Endometrial microvascular endothelial cells (primary cell): ENCODE results near the gene IL17RA. TPM values are rescaled to one million over a fixed set of nuclear protein-coding genes. Genes with fewer than 3 reads are reported as not detected.

ENCODE experiments used
- in situ Hi-C: cut with HindIII; loops from 2 replicates; pipeline ENCODE4 v1.10.0; 2017; ENCODE audit warnings: low sequenced_read_pairs, low pct_unique_long_range_greater_than_20kb; ENCODE audit errors: inconsistent ontology term
- total RNA-seq: library from RNA; depleted of rRNA; stranded (reverse); fragments of >200 nt; gene quantifications from one replicate; pipeline ENCODE4 v1.2.3, GENCODE V29; 2015; ENCODE audit errors: inconsistent ontology term

Gene IL17RA
- total RNA-seq, 1 donor from 2014 or later, result 10.0 TPM

DNA sequence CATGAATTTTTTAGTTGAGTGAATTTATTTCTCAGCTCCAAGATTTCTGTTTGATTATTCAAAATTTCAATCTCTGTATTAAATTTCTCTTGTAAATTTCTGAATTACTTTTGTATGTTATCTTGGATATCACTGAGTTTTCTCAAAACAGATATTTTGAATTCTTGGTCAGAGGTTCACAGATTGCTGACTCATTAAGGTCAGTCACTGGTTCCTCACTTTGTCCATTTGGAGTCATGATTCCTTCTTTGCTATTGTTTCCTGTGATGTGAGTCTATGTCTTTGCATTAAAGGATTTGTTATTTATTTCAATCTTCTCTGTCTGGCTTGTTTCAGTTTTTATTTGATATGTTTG, 10.2 kb upstream of the IL17RA start:
- in situ Hi-C loops, result no loop called here

DNA sequence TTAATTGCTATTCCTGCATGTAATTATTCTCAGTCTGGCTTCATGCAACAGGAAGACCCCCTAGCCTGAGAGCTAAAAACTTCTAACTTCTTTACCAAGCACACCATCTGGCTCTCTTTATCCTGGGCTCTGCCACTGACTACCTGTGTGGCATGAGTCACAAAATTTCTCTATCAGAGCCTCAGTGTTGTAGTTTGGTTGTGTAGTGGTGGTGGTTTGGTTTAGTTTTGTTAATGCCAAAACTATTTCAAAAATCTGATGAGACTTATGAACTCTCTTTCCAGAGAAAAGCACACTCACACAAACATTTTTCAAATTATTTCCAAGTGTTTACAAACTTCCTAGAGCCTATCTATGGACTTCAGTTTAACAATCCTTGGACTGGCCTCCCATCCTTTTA, 7.5 kb upstream of the IL17RA start:
- in situ Hi-C loops, result no loop called here

- in situ Hi-C loops, result no loop called here
Measured at GRCh38 chr22:17079572-17079971, 5.2 kb upstream of the IL17RA start.

- in situ Hi-C loops, result no loop called here
Measured at GRCh38 chr22:17083255-17083654, 1.5 kb upstream of the IL17RA start.

GRCh38 chr22:17083811-17084441, 874 bp upstream of the IL17RA start:
- in situ Hi-C loops, result no loop called here

GRCh38 chr22:17085277-17086181, 729 bp downstream of the IL17RA start:
- in situ Hi-C loops, result no loop called here

- in situ Hi-C loops, result no loop called here
Measured at GRCh38 chr22:17086296-17086695, 1.5 kb downstream of the IL17RA start.

DNA sequence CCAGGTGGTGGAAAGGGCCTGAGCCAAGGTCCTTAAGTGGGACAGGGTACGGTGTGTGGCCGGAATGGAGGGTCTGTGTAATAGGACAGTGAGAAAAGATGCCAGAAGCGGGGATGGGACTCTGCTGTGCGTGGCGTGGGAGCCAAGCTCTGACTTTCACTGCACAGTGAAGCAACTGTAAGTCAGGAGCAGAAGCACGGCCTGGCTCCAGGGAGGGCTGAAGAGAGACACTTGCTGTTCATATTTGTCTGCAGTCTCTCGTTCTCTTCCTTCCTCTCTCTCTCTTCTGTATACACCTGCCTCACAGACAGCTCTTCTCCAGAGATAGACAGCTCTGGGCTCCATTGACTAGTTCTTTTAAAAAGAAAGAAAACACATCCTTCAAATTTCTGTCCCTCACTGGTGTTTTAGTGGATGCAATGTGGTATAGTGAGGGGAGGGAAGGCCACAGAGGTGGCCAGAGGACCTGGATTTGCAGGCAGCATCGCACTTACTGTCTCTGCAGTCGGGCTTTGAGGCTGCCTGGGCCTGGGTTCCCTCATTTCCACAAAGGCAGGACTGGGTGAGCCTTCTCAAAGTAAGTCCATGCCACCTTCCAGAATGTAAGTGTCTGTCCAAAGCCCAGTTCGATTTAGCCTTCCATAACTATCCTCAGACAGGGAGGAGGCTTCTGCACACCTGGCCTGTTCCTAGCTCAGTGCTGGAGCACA, 2.1 kb downstream of the IL17RA start:
- in situ Hi-C loops, result no loop called here

DNA sequence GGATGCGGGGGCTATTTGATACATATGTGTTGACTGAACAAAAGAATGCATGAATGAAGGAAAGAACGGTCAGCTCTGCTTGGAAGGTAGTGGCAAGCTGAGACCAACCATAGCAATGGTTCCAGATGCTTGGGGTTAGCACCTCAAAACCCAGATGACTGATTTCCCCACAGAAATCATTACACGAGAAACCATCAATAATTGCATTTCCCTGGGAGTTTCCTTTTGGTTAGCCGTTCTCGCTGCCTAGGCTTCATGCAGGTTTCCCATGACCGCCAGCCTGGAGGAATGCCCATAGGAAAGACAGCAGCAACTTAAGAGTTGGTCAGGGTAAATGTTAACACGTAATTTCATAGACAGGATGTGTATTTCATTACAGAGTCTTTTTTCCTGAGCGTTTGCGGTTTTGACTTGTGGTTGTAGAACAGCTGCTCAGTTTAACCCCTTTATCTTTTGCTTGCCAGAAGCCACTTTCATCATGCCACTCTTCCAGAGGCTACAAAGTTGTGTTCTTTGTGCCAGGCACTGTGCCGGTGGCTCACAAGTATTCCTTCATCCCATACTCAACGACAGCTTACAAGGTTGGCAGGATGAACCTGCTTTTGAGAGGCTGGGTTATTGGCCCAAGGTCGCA, 2.8 kb downstream of the IL17RA start:
- in situ Hi-C loops, result no loop called here

DNA sequence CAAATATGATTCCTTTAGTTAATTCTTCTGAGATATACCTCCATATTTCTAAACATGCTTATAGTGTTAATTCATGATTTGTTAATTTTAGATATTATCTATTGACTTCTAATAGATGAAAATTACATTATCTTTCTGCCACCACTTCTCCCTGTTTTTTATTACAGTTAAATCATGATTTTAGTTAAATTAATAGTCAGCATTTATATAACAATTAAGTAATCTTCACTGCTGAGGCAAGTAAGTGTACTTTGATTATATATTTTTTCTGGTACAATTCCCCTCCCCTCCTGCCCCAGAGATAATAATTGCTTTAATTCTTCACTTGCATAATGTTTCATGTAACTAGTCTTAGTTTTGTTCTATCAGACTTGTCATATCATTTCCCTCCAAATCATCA, 5.8 kb downstream of the IL17RA start:
- in situ Hi-C loops, result no loop called here

- in situ Hi-C loops, result no loop called here
Measured at GRCh38 chr22:17091851-17092250, 7.1 kb downstream of the IL17RA start.

DNA sequence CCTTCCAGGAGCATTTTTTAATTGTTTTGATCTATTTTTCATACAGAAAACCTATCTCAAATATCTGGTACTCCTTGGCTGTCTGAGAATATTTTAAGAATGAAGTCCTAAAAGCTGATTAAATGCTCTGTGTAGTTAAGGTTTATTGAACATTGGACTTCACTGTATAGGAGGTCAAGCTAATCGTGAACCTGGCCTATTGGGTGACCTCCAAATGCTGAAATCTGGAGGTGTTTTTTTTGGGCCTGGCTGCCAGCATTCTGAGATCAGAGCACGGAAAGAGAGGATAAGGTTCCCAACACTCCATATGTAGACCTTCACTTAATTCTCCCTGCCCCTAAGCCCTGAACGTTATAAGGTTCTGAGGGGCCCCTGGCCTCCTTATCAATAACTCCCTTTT, 8.3 kb downstream of the IL17RA start:
- in situ Hi-C loops, result no loop called here

DNA sequence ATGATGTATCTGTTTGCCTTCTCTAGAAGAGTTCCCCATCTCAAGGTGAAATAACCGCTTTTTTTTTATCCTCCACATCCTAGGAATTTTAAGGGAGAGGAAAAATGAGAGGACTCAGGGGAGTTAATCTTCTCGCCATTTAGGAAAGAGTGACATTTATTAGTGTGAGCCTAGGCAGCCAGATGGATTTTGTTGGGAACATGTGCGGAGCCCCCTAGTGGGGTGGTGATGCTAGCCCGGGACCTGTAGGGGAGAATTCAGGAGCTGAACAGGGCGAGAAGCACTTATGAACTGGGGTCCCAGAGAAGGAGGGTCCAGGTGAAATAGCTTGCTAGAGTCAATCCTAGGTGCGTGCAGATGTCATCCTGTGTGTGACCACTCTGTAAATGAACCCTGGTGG, 10.7 kb downstream of the IL17RA start:
- in situ Hi-C loops, result no loop called here

GRCh38 chr22:17096071-17096470, 11.3 kb downstream of the IL17RA start:
- in situ Hi-C loops, result no loop called here

DNA sequence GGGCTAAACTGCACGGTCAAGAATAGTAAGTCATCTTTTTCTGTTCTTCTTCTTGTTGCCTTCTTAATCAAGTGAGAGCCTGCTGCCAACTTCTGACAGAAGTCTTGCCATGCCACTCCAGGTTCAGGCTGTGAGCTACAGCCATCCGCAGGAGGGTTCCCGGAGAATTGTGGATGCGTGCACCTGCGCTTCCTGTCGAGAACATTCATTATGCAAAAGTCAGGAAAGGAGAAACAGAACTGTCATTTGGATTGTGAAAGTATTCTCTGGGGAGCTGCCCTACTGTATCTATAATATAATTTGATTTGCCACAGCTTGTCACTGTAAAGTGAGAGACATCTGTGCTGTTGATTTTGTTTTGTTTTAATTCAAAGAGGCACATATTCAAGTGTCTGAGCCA, 12.3 kb downstream of the IL17RA start:
- in situ Hi-C loops, result no loop called here

DNA sequence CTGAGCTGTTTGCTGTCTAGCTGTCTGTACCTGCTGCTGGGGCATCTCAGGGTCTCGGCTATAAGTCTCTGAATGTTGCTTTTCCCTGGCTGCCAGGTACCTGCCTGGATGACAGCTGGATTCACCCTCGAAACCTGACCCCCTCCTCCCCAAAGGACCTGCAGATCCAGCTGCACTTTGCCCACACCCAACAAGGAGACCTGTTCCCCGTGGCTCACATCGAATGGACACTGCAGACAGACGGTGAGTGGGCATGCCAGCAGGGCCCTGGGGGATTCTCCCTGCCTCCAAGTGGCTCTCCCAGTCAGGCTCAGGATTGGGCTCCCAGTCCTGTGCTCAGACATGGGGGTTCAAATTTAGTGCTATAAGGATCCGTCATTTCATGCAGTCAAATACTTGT, 12.9 kb downstream of the IL17RA start:
- in situ Hi-C loops, result no loop called here

GRCh38 chr22:17098379-17098819, 13.6 kb downstream of the IL17RA start:
- in situ Hi-C loops, result no loop called here

DNA sequence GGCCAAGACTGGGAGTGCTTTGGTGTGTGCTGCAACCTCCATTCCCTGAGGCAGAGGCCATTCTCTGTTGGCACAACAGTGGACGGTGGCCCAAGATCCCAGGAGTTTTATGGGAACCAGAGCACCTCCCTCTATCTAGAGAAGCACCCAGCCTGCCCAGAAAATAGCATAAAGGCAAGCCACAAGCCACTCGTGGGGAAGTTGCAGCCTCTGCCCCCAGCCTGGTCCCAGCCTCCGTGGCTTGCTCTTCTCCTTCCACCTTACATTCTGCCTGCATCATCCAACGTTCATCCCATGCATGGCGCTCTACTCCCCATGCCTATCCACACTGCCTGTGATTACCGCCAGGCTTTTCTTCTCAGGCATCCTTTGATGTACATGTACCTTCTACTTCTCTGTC, 15.8 kb downstream of the IL17RA start:
- in situ Hi-C loops, result no loop called here

GRCh38 chr22:17101475-17102296, 16.9 kb downstream of the IL17RA start:
- in situ Hi-C loops, result no loop called here
